GM18507 (cell line): Measurements from ENCODE around the gene INMT.

Experiments used
- DNase-seq: peaks from one replicate; pipeline ENCODE4 v3.0.0; 2011; ENCODE audit warnings: low read depth; ENCODE audit not compliant: insufficient read length; ENCODE audit errors: extremely low spot score
- FAIRE-seq: peaks from 2 replicates; lab custom pipeline; 2011; peaks lifted over from hg19 to GRCh38; lab: Jason Lieb, UNC

The INMT gene

DNA sequence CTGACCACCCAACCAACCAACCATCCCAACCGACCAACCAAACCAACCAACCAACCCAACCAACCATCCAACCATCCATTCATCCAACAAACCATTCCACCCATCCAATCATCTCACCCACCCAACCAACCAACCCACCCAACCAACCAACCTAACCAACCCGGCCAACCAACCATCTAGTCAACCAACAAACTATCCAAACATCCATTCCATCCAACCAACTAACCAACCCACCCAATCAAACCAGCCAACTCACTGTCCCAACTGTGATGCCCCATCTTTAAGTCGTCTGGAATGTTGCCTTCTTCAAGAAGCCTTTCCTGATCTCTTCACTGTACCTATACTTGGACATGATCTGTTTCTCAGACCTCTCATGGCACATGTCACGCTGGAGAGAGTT is 50.9 kb downstream of the INMT start:
- FAIRE-seq = no peak
- DNase-seq = no peak

GRCh38 chr7:30804078-30804661 is 52.2 kb downstream of the INMT start:
- no peak for FAIRE-seq
- no peak for DNase-seq

- no peak for FAIRE-seq
- no peak for DNase-seq
These were observed 53.3 kb downstream of the INMT start for GRCh38 chr7:30805081-30805691.

DNA sequence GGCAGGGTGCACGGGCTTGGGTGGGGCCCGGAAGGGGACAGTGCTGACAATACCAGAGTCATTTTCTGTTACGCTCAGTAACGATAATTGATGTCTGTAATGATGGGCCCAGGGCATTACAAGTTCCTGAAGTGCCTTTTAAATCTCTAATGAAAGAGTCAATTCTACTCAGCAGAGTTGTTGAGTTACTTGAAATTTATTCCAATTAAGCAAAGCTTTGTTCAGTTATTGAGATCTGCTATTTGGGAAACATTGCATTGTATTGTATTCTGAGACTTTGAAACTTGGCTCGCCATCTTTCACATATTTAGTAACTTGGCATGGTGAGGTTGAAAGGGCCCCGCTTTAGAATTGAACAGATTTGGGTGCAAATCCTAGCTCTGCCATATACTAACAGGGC is 54.0 kb downstream of the INMT start:
- FAIRE-seq (no peak), DNase-seq (no peak)
